MM.1S (cell line): ENCODE measurements around the gene LTBP4.

Source experiments
- DNase-seq: peaks from one replicate; pipeline ENCODE4 v3.0.0-alpha.2; 2015
- H2AFZ ChIP-seq: fragments of 300-600 bp; sonication (generic); 2 replicates; pipeline ENCODE4 v1.6.0; 2016; ENCODE audit warnings: antibody characterized with exemption, low read length
- H3F3A ChIP-seq: fragments of 300-600 bp; sonication (generic); 2 replicates; pipeline ENCODE4 v1.6.1; 2016; ENCODE audit warnings: mild to moderate bottlenecking, antibody characterized with exemption, low read length, moderate library complexity, mixed read lengths; ENCODE audit not compliant: insufficient read depth
- H3K27ac ChIP-seq: fragments of 300-600 bp; sonication (generic); 2 replicates; pipeline ENCODE4 v1.5.1; 2016; ENCODE audit warnings: mild to moderate bottlenecking, low read length
- H3K27me3 ChIP-seq: fragments of 300-600 bp; sonication (generic); replicated peaks from 2 replicates; pipeline ENCODE4 v1.6.0; 2016; ENCODE audit warnings: low read length; ENCODE audit not compliant: insufficient read depth
- H3K36me3 ChIP-seq: fragments of 300-600 bp; sonication (generic); replicated peaks from 2 replicates; pipeline ENCODE4 v1.6.1; 2016; ENCODE audit warnings: mild to moderate bottlenecking, low read length, mixed read lengths; ENCODE audit not compliant: insufficient read depth
- H3K4me1 ChIP-seq: fragments of 300-600 bp; sonication (generic); 2 replicates; pipeline ENCODE4 v1.6.1; 2016; ENCODE audit warnings: low read length, mixed read lengths
- H3K4me2 ChIP-seq: fragments of 300-600 bp; sonication (generic); 2 replicates; pipeline ENCODE4 v1.6.0; 2016; ENCODE audit warnings: low read depth, low read length
- H3K4me3 ChIP-seq: fragments of 300-600 bp; sonication (generic); 2 replicates; pipeline ENCODE4 v1.5.1; 2016; ENCODE audit warnings: low read length, mixed read lengths
- H3K79me2 ChIP-seq: fragments of 300-600 bp; sonication (generic); 2 replicates; pipeline ENCODE4 v1.6.1; 2016; ENCODE audit warnings: mixed run types, low read length, mixed read lengths
- H3K9ac ChIP-seq: fragments of 300-600 bp; sonication (generic); 2 replicates; pipeline ENCODE4 v1.6.1; 2016; ENCODE audit warnings: low read length, mixed read lengths
- H3K9me2 ChIP-seq: fragments of 300-600 bp; sonication (generic); replicated peaks from 2 replicates; pipeline ENCODE4 v1.6.1; 2016; ENCODE audit warnings: mild to moderate bottlenecking, low read length, mixed read lengths; ENCODE audit not compliant: insufficient read depth
- H3K9me3 ChIP-seq: fragments of 300-600 bp; sonication (generic); replicated peaks from 2 replicates; pipeline ENCODE4 v1.6.1; 2016; ENCODE audit warnings: mild to moderate bottlenecking, low read length, mixed read lengths; ENCODE audit not compliant: insufficient read depth
- H4K20me1 ChIP-seq: fragments of 300-600 bp; sonication (generic); 2 replicates; pipeline ENCODE4 v1.6.1; 2016; ENCODE audit warnings: mild to moderate bottlenecking, low read length, moderate library complexity, mixed read lengths; ENCODE audit not compliant: insufficient read depth
- CTCF ChIP-seq: fragments of 300-600 bp; sonication (generic); IDR thresholded peaks from 2 replicates; pipeline ENCODE4 v1.5.1; 2016; ENCODE audit warnings: antibody characterized with exemption, low read length, mixed read lengths
- EZH2 ChIP-seq: fragments of 300-600 bp; sonication (generic); optimal IDR thresholded peaks from 2 replicates; pipeline ENCODE3; 2017; ENCODE audit warnings: low read depth, mild to moderate bottlenecking, antibody characterized with exemption, low read length, mixed read lengths
- EZH2phosphoT487 ChIP-seq: fragments of 300-600 bp; sonication (generic); IDR thresholded peaks from 2 replicates; pipeline ENCODE4 v1.6.1; 2018; ENCODE audit warnings: antibody characterized with exemption, low read length

LTBP4 gene

GRCh38 chr19:40578442-40578908 is 22.7 kb upstream of the LTBP4 start:
- Histone ChIP-seq H2AFZ (no peak overlapping the region), H3K9ac (no peak overlapping the region), H3K4me2 (no peak overlapping the region), H3K9me2 (no peaks in the 10 kb centered on the region), H3K79me2 (peaks cover 6% of the 10 kb centered on the region; the same call in 1 of the 2 replicates), H3K36me3 (no peaks in the 10 kb centered on the region), H3K27me3 (no peaks in the 10 kb centered on the region), H3K9me3 (no peaks in the 10 kb centered on the region), H3F3A (no peaks in the 10 kb centered on the region), H3K4me1 (peaks cover 3% of the 10 kb centered on the region; the same call in 1 of the 2 replicates), H3K27ac (no peak overlapping the region), H4K20me1 (no peaks in the 10 kb centered on the region), H3K4me3 (no peak overlapping the region)
- TF ChIP-seq EZH2phosphoT487 (no peak), EZH2 (no peak), CTCF (no peak)
- no peak for DNase-seq

- Histone ChIP-seq H3K4me1 (peaks cover 3% of the 10 kb centered on the region; the same call in 1 of the 2 replicates), H2AFZ (no peak overlapping the region)
Observed at GRCh38 chr19:40580619-40581018, 20.6 kb upstream of the LTBP4 start.

GRCh38 chr19:40581531-40581930 is 19.6 kb upstream of the LTBP4 start:
- no peaks in the 10 kb centered on the region for H4K20me1 ChIP-seq
- H3K9me3 ChIP-seq: no peaks in the 10 kb centered on the region
- no peak overlapping the region for H3K27ac ChIP-seq
- no peak for DNase-seq
- H3K27me3 ChIP-seq: no peaks in the 10 kb centered on the region
- H3K9ac ChIP-seq: no peak overlapping the region
- H2AFZ ChIP-seq: no peak overlapping the region
- no peak overlapping the region for H3K4me2 ChIP-seq
- H3K4me3 ChIP-seq: no peak overlapping the region
- no peaks in the 10 kb centered on the region for H3K36me3 ChIP-seq
- H3K4me1 ChIP-seq: peaks cover 3% of the 10 kb centered on the region
- H3K79me2 ChIP-seq: peaks cover 6% of the 10 kb centered on the region; the same call in 1 of the 2 replicates
- no peaks in the 10 kb centered on the region for H3K9me2 ChIP-seq
- H3F3A ChIP-seq: no peaks in the 10 kb centered on the region
- TF ChIP-seq CTCF (no peak), EZH2 (no peak), EZH2phosphoT487 (no peak)

More at GRCh38 chr19:40580619-40581018, 20.6 kb upstream of the LTBP4 start:
- Histone ChIP-seq H3K27ac (no peak overlapping the region), H3K79me2 (peaks cover 6% of the 10 kb centered on the region; the same call in 1 of the 2 replicates), H3K9me2 (no peaks in the 10 kb centered on the region), H3K9me3 (no peaks in the 10 kb centered on the region), H3K9ac (no peak overlapping the region), H3F3A (no peaks in the 10 kb centered on the region), H3K27me3 (no peaks in the 10 kb centered on the region), H3K4me2 (no peak overlapping the region), H3K4me3 (no peak overlapping the region), H3K36me3 (no peaks in the 10 kb centered on the region), H4K20me1 (no peaks in the 10 kb centered on the region)
- TF ChIP-seq EZH2: no peak
- TF ChIP-seq CTCF: no peak
- TF ChIP-seq EZH2phosphoT487: no peak
- no peak for DNase-seq
